HCT116 (cell line): Measurements from ENCODE around the gene CPZ.

Experiments
- ATF3 ChIP-seq: IDR thresholded peaks from 2 replicates; pipeline ENCODE4 v1.6.1; 2012
- EZH2 ChIP-seq: fragments of 200-600 bp; sonication (generic); IDR thresholded peaks from 2 replicates; pipeline ENCODE4 v1.6.1; 2017; ENCODE audit warnings: antibody characterized with exemption, mixed run types
- EZH2phosphoT487 ChIP-seq: fragments of 200-600 bp; IDR thresholded peaks from 2 replicates; pipeline ENCODE4 v1.6.1; 2018; ENCODE audit warnings: antibody characterized with exemption, borderline replicate concordance
- JUND ChIP-seq: IDR thresholded peaks from 2 replicates; pipeline ENCODE4 v1.6.1; 2012
- POLR2AphosphoS5 ChIP-seq: IDR thresholded peaks from 2 replicates; pipeline ENCODE4 v1.6.1; 2011; ENCODE audit warnings: mild to moderate bottlenecking, low read depth, low read length, moderate library complexity
- RAD21 ChIP-seq: IDR thresholded peaks from 2 replicates; pipeline ENCODE4 v1.6.1; 2012; ENCODE audit warnings: low read depth, mild to moderate bottlenecking
- SIN3A ChIP-seq: IDR thresholded peaks from 2 replicates; pipeline ENCODE4 v1.6.1; 2012; ENCODE audit warnings: low read depth
- SP1 ChIP-seq: IDR thresholded peaks from 2 replicates; pipeline ENCODE4 v1.6.1; 2012; ENCODE audit warnings: low read depth
- TF ChIP-seq, protein P1 (sequence below), 3 experiments: fragments of 200-600 bp in 1 of 3; sonication (generic) in 1 of 3; IDR thresholded peaks in 2 of 3; conservative IDR thresholded peaks in 1 of 3; 2 replicates each; pipeline ENCODE4 v1.5.1; 2012 to 2017; ENCODE audit warnings: low read depth in 2 of 3, low read length in 2 of 3, antibody characterized with exemption in 1 of 3, borderline replicate concordance in 1 of 3, control low read depth in 1 of 3, mild to moderate bottlenecking in 1 of 3, mixed read lengths in 1 of 3, mixed run types in 1 of 3, moderate library complexity in 1 of 3; ENCODE audit not compliant: insufficient read depth in 1 of 3
- TF ChIP-seq, protein P2 (sequence below): IDR thresholded peaks from 2 replicates; pipeline ENCODE4 v1.6.1; 2011; ENCODE audit warnings: mild to moderate bottlenecking, low read length, moderate library complexity; ENCODE audit not compliant: insufficient replicate concordance; ENCODE audit errors: extremely low read depth
- TF ChIP-seq, protein P3 (sequence below): IDR thresholded peaks from 2 replicates; pipeline ENCODE4 v1.6.1; 2012

- TF ChIP-seq, protein P1, sequence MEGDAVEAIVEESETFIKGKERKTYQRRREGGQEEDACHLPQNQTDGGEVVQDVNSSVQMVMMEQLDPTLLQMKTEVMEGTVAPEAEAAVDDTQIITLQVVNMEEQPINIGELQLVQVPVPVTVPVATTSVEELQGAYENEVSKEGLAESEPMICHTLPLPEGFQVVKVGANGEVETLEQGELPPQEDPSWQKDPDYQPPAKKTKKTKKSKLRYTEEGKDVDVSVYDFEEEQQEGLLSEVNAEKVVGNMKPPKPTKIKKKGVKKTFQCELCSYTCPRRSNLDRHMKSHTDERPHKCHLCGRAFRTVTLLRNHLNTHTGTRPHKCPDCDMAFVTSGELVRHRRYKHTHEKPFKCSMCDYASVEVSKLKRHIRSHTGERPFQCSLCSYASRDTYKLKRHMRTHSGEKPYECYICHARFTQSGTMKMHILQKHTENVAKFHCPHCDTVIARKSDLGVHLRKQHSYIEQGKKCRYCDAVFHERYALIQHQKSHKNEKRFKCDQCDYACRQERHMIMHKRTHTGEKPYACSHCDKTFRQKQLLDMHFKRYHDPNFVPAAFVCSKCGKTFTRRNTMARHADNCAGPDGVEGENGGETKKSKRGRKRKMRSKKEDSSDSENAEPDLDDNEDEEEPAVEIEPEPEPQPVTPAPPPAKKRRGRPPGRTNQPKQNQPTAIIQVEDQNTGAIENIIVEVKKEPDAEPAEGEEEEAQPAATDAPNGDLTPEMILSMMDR (IDR thresholded peaks at IDR 0.05 in 2 of 3, conservative IDR thresholded peaks at IDR 0.05 in 1 of 3; ENCODE audit: borderline replicate concordance in 1 of 3, insufficient read depth in 1 of 3, low read depth in 2 of 3, low read length in 2 of 3): no peak
- no peak for TF ChIP-seq POLR2AphosphoS5
- TF ChIP-seq EZH2: no peak
- no peak for TF ChIP-seq JUND
- no peak for TF ChIP-seq SIN3A
- TF ChIP-seq ATF3: no peak
- no peak for TF ChIP-seq EZH2phosphoT487
- TF ChIP-seq, protein P2, sequence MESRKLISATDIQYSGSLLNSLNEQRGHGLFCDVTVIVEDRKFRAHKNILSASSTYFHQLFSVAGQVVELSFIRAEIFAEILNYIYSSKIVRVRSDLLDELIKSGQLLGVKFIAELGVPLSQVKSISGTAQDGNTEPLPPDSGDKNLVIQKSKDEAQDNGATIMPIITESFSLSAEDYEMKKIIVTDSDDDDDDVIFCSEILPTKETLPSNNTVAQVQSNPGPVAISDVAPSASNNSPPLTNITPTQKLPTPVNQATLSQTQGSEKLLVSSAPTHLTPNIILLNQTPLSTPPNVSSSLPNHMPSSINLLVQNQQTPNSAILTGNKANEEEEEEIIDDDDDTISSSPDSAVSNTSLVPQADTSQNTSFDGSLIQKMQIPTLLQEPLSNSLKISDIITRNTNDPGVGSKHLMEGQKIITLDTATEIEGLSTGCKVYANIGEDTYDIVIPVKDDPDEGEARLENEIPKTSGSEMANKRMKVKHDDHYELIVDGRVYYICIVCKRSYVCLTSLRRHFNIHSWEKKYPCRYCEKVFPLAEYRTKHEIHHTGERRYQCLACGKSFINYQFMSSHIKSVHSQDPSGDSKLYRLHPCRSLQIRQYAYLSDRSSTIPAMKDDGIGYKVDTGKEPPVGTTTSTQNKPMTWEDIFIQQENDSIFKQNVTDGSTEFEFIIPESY: no peak
- TF ChIP-seq, protein P3, sequence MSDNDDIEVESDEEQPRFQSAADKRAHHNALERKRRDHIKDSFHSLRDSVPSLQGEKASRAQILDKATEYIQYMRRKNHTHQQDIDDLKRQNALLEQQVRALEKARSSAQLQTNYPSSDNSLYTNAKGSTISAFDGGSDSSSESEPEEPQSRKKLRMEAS: no peak
- TF ChIP-seq SP1: no peak
- no peak for TF ChIP-seq RAD21
These were observed 17.3 kb downstream of the CPZ start for GRCh38 chr4:8609824-8610350.
